HFFc6 (cell line): ENCODE results near the gene ICOSLG. TPM values are rescaled to one million over a fixed set of nuclear protein-coding genes. Genes with fewer than 3 reads are reported as not detected.
"Not testable (repeated sequence)": the region's sequence is repeated elsewhere in the genome, so short reads cannot be mapped to it uniquely, and the experiment has no call there.

ENCODE experiments used
- DNase-seq: peaks from one replicate; pipeline ENCODE4 v3.0.0-alpha.2; 2018
- H3K27ac Mint-ChIP-seq: 2 replicates; pipeline ENCODE4 v1.8.0; 2020; ENCODE audit warnings: mild to moderate bottlenecking, mixed read lengths
- H3K27me3 Mint-ChIP-seq: 2 replicates; pipeline ENCODE4 v1.8.0; 2021; ENCODE audit warnings: mild to moderate bottlenecking, moderate library complexity, mixed read lengths; ENCODE audit not compliant: insufficient read depth
- H3K36me3 Mint-ChIP-seq: 2 replicates; pipeline ENCODE4 v1.8.0; 2021; ENCODE audit warnings: low read depth, mixed read lengths
- H3K4me1 Mint-ChIP-seq: 2 replicates; pipeline ENCODE4 v1.8.0; 2020; ENCODE audit warnings: low read depth, mixed read lengths
- H3K4me3 Mint-ChIP-seq: 2 replicates; pipeline ENCODE4 v1.8.0; 2020; ENCODE audit warnings: mild to moderate bottlenecking, moderate library complexity, mixed read lengths
- H3K9me3 Mint-ChIP-seq: 2 replicates; pipeline ENCODE4 v1.8.0; 2020; ENCODE audit warnings: mild to moderate bottlenecking, mixed read lengths
- total RNA-seq, 6 experiments: library from RNA; stranded (reverse); fragmentation: NEBNext Ultra II Directional; extraction: Animal tissue kit (Norgen Biotek cat#: 25700); gene quantifications; 2 replicates in 1 of 6; 3 replicates in 5 of 6; pipeline ENCODE4 v1.2.3, GENCODE V29; 2021

The ICOSLG gene
- total RNA-seq, 6 experiments from 2014 or later: 0.07 to 0.47 (median 0.33) TPM

DNA sequence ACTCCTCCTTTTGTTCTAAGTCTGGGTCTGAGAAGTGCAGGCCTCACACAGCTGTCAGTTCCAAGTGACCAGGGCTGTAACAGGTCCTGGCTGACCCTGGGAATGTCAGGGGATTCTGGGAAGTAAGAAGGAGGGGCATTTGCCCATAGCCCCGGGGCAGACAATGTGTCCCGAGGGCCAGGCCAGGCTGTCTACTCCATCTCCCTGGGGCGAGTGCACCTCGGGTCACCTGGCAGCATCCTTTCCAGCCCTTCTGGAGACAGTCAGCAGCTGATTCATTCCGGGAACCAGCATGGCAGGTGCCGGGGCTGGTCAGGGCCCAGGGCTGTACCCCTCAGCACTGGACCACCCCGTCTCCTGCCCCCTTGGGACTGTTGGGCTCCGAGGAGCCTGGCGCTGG is 13.1 kb downstream of the ICOSLG start:
- H3K9me3 Mint-ChIP-seq, H3K27me3 Mint-ChIP-seq, H3K27ac Mint-ChIP-seq, H3K4me3 Mint-ChIP-seq, DNase-seq, H3K36me3 Mint-ChIP-seq, H3K4me1 Mint-ChIP-seq: not testable (repeated sequence)

DNA sequence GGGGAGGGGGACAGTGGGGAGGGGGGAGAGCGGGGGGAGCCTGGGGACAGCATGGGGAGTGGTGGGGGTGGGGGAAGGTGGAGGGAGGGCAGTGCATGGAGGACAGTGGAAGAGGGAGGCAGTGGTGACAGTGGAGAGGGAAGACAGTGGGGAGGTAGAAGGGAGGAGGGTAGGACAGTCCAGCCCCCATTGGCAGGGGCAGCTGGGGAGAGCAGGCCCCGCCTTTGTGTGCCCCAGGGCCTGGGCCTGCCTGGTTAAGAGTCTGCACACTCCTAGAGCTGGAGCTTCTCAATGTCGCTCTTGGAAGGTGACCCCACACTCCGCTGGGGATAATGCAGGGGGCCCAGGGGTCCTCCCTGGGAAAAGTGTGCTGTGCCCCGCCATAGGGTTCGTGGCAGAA is 15.1 kb downstream of the ICOSLG start:
- H3K27ac Mint-ChIP-seq, H3K9me3 Mint-ChIP-seq, H3K27me3 Mint-ChIP-seq, DNase-seq, H3K36me3 Mint-ChIP-seq, H3K4me3 Mint-ChIP-seq, H3K4me1 Mint-ChIP-seq: not testable (repeated sequence)

GRCh38 chr21:44223334-44223733 is 17.4 kb downstream of the ICOSLG start:
- H3K36me3 Mint-ChIP-seq, H3K27ac Mint-ChIP-seq, H3K4me1 Mint-ChIP-seq, DNase-seq, H3K9me3 Mint-ChIP-seq, H3K4me3 Mint-ChIP-seq, H3K27me3 Mint-ChIP-seq: not testable (repeated sequence)

DNA sequence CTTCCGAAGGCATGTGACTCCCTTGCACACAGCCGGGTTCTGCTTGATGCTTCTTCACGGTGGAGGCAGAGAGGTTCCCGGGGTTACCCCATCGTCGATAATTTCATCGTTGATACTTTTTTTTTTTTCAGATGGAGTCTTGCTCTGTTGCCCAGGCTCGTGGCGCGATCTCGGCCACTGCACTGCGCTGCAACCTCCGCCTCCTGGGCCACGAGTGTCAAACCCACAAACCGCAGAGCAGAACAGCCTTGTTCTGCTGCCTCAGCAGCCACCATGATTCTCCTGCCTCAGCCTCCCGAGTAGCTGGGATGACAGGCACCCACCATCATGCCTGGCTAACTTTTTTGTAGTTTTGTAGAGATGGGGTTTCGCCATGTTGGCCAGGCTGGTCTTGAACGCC is 20.1 kb downstream of the ICOSLG start:
- H3K4me3 Mint-ChIP-seq, H3K27me3 Mint-ChIP-seq, H3K27ac Mint-ChIP-seq, DNase-seq, H3K36me3 Mint-ChIP-seq, H3K9me3 Mint-ChIP-seq, H3K4me1 Mint-ChIP-seq: not testable (repeated sequence)

DNA sequence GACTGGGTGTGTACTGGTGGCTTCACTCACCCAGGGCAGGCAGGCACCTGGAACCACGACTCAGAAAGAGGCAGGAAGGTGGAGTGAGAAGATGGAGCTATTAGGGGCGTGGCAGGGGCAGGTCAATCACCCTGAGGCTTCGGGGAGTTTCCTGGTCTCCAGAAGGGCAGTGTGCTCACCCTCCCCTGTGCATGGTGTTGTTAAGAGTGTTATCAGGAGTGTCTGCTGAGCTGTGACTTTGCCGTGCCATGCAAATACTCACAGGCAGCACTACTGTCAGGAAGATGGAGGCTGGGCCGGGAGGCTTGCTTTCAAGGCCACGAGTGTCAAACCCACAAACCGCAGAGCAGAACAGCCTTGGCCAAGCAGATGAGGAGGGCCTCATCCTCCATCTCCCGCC is 22.3 kb downstream of the ICOSLG start:
- DNase-seq, H3K27me3 Mint-ChIP-seq, H3K4me1 Mint-ChIP-seq, H3K9me3 Mint-ChIP-seq, H3K27ac Mint-ChIP-seq, H3K36me3 Mint-ChIP-seq, H3K4me3 Mint-ChIP-seq: not testable (repeated sequence)

GRCh38 chr21:44211978-44212377 is 28.8 kb downstream of the ICOSLG start:
- not testable (repeated sequence) for H3K4me3 Mint-ChIP-seq, H3K9me3 Mint-ChIP-seq, H3K27me3 Mint-ChIP-seq, DNase-seq, H3K4me1 Mint-ChIP-seq, H3K36me3 Mint-ChIP-seq, H3K27ac Mint-ChIP-seq

GRCh38 chr21:44211574-44211973 is 29.2 kb downstream of the ICOSLG start:
- H3K4me1 Mint-ChIP-seq, DNase-seq, H3K36me3 Mint-ChIP-seq, H3K27ac Mint-ChIP-seq, H3K4me3 Mint-ChIP-seq, H3K9me3 Mint-ChIP-seq, H3K27me3 Mint-ChIP-seq: not testable (repeated sequence)

DNA sequence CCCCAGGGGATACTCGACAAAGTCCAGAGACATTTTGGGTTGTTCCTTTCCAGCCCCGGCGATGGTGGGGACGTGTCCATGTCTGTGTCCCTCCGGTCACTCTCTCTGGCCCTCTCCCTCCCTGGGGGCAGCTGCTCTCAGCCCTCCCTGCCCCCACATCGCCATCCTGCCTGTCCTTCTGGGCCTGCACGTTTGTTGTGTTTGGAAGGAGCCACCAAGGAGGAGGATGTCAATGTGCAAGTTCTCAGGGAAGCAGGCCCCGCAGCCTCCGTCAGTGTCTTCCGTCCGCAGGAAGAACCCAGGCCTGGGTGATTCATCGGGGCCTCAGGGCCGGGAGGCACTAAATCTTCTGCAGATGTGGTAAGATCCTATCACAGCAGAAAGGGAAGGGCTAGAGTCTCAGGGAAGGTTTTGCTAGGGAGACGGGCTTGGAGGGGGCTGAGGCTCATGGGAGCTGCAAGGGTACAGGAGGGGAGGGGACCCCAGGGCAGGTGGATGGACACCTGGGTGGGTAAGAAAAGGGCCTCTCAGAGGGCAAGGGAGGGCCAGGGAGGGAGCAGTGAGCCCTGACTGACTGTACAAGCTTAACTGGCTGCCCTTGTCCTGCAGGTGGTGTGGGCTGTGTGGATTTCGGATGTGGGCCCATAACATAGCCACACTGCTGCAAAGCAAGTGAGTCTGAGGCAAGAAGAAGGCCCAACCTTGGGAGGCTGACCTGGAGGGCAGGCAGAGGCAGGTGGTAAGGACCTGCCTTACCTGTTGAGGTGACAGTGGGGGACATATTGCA is 32.7 kb downstream of the ICOSLG start:
- not testable (repeated sequence) for H3K9me3 Mint-ChIP-seq, H3K36me3 Mint-ChIP-seq, H3K4me3 Mint-ChIP-seq, H3K27me3 Mint-ChIP-seq, H3K4me1 Mint-ChIP-seq, H3K27ac Mint-ChIP-seq
- peak; percentile 12 for DNase-seq

- H3K27ac Mint-ChIP-seq, H3K27me3 Mint-ChIP-seq, DNase-seq, H3K36me3 Mint-ChIP-seq, H3K4me3 Mint-ChIP-seq, H3K9me3 Mint-ChIP-seq, H3K4me1 Mint-ChIP-seq: not testable (repeated sequence)
Observed at GRCh38 chr21:44206698-44207676, 33.8 kb downstream of the ICOSLG start.

- H3K9me3 Mint-ChIP-seq, DNase-seq, H3K4me3 Mint-ChIP-seq, H3K27me3 Mint-ChIP-seq, H3K36me3 Mint-ChIP-seq, H3K4me1 Mint-ChIP-seq, H3K27ac Mint-ChIP-seq: not testable (repeated sequence)
Observed at GRCh38 chr21:44206187-44206586, 34.6 kb downstream of the ICOSLG start.

- not testable (repeated sequence) for H3K27me3 Mint-ChIP-seq, H3K4me3 Mint-ChIP-seq, DNase-seq, H3K4me1 Mint-ChIP-seq, H3K27ac Mint-ChIP-seq, H3K9me3 Mint-ChIP-seq, H3K36me3 Mint-ChIP-seq
Observed at GRCh38 chr21:44202590-44203299, 38.0 kb downstream of the ICOSLG start.

DNA sequence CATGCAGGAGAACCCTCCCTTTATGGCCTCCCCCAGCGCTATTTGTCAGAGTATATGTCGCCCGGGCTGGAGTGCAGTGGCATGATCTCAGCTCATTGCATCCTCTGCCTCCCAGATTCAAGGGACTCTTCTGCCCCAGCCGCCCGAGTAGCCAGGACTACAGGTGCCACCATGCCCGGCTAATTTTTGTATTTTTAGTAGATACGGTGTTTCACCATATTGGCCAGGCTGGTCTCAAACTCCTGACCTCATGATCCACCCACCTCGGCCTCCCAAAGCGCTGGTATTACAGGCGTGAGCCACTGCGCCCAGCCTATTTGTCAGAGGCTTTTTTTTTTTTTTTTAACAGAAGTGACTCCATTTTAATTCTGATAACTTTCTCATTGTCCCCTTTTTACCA is 40.7 kb downstream of the ICOSLG start:
- H3K27ac Mint-ChIP-seq, H3K4me1 Mint-ChIP-seq, DNase-seq, H3K27me3 Mint-ChIP-seq, H3K9me3 Mint-ChIP-seq, H3K36me3 Mint-ChIP-seq, H3K4me3 Mint-ChIP-seq: not testable (repeated sequence)
